Measurements from ENCODE around the gene DGKH. TPM values are rescaled to one million over a fixed set of nuclear protein-coding genes. Genes with fewer than 3 reads are reported as not detected.

The DGKH gene
- total RNA-seq, 1 experiment from 2014 or later: 22.8 TPM

GRCh38 chr13:42043676-42044075 is 4.8 kb upstream of the DGKH start:
- in situ Hi-C loops (cut with HindIII; ENCODE audit: low pct_unique_long_range_greater_than_20kb, low sequenced_read_pairs) (no loop called here), intact Hi-C loops (cut with micrococcal nuclease; ENCODE audit: unreplicated experiment) (loop anchor here (10.0 kb wide), 1 partner anchor 89 kb away; no protein-coding TSS in a partner anchor)
- POLR2A ChIA-PET: no interaction called here
- Histone ChIP-seq H3K27ac (ENCODE audit: low read length) (no peak overlapping the region), H3K27me3 (ENCODE audit: control insufficient read depth, insufficient read depth, low read length) (no peaks in the 10 kb centered on the region), H3K4me3 (ENCODE audit: low read depth in 2 of 2, low read length in 2 of 2) (no peak overlapping the region), H3K9me3 (ENCODE audit: control insufficient read depth, insufficient read depth, low read depth, low read length) (no peaks in the 10 kb centered on the region), H3K4me1 (ENCODE audit: control insufficient read depth, insufficient read depth, low read length) (peaks cover 13% of the 10 kb centered on the region), H3K36me3 (ENCODE audit: control insufficient read depth, insufficient read depth, low read length) (no peaks in the 10 kb centered on the region; the same call in 1 of the 2 replicates)
- CTCF ChIA-PET: no interaction called here
- no TSS peak for BruUV-seq (replicated peaks)
- ATAC-seq (no peak), DNase-seq (ENCODE audit: low read depth, low spot score) (no peak)
- TF ChIP-seq TCF7L2 (IDR thresholded peaks at IDR 0.05; ENCODE audit: low read depth, low read length): no peak
- no peak for TF ChIP-seq SIN3A (IDR thresholded peaks at IDR 0.05; ENCODE audit: borderline replicate concordance, insufficient read depth, low read depth, low read length)
- no peak for TF ChIP-seq CTCF (IDR thresholded peaks at IDR 0.05)
- TF ChIP-seq POLR2AphosphoS5 (IDR thresholded peaks at IDR 0.05; ENCODE audit: low read depth, low read length): no peak
- no peak for TF ChIP-seq REST (IDR thresholded peaks at IDR 0.05; ENCODE audit: insufficient read depth in 1 of 2, low read depth in 2 of 2, low read length in 1 of 2)

- BruUV-seq (replicated peaks): no TSS peak
- in situ Hi-C loops (cut with HindIII; ENCODE audit: low pct_unique_long_range_greater_than_20kb, low sequenced_read_pairs) (no loop called here), intact Hi-C loops (cut with micrococcal nuclease; ENCODE audit: unreplicated experiment) (loop anchor here (2.0 to 10.0 kb wide), 2 partner anchors 92 to 142 kb away; no protein-coding TSS in a partner anchor)
- no peak for TF ChIP-seq POLR2AphosphoS5 (IDR thresholded peaks at IDR 0.05; ENCODE audit: low read depth, low read length)
- no peak for TF ChIP-seq CTCF (IDR thresholded peaks at IDR 0.05)
- no peak for TF ChIP-seq SIN3A (IDR thresholded peaks at IDR 0.05; ENCODE audit: borderline replicate concordance, insufficient read depth, low read depth, low read length)
- no peak for TF ChIP-seq REST (IDR thresholded peaks at IDR 0.05; ENCODE audit: insufficient read depth in 1 of 2, low read depth in 2 of 2, low read length in 1 of 2)
- TF ChIP-seq TCF7L2 (IDR thresholded peaks at IDR 0.05; ENCODE audit: low read depth, low read length): no peak
- H3K36me3 ChIP-seq (ENCODE audit: control insufficient read depth, insufficient read depth, low read length): no peaks in the 10 kb centered on the region; the same call in 1 of the 2 replicates
- H3K27me3 ChIP-seq (ENCODE audit: control insufficient read depth, insufficient read depth, low read length): no peaks in the 10 kb centered on the region
- H3K27ac ChIP-seq (ENCODE audit: low read length): peak overlapping the region; percentile 34; the same call in 1 of the 2 replicates
- H3K9me3 ChIP-seq (ENCODE audit: control insufficient read depth, insufficient read depth, low read depth, low read length): no peaks in the 10 kb centered on the region
- ATAC-seq (no peak), DNase-seq (ENCODE audit: low read depth, low spot score) (no peak)
- peaks cover 22% of the 10 kb centered on the region for H3K4me1 ChIP-seq (ENCODE audit: control insufficient read depth, insufficient read depth, low read length)
- no peak overlapping the region for H3K4me3 ChIP-seq (ENCODE audit: low read depth in 2 of 2, low read length in 2 of 2)
- CTCF ChIA-PET: no interaction called here
- POLR2A ChIA-PET: no interaction called here
These were observed 2.0 kb upstream of the DGKH start for GRCh38 chr13:42046448-42046847.
